Adrenal gland (tissue), 5 donors: ENCODE results near the gene FAM89B.
"Not testable (repeated sequence)": the region's sequence is repeated elsewhere in the genome, so short reads cannot be mapped to it uniquely, and the experiment has no call there.

ENCODE experiments used
- CTCF ChIP-seq, 6 experiments: fragments of 450-650 bp in 4 of 6; fragments of 200-600 bp in 2 of 6; sonication (generic) in 1 of 6; IDR thresholded peaks; 1 replicate in 5 of 6; 2 replicates in 1 of 6; pipeline versions ENCODE4 v1.5.1 to v1.8.0; 2016 to 2021; ENCODE audit warnings: antibody characterized with exemption in 6 of 6, mild to moderate bottlenecking in 2 of 6, moderate library complexity in 1 of 6
- POLR2A ChIP-seq, 2 donors: fragments of 450-650 bp; IDR thresholded peaks; one replicate each; pipeline ENCODE4 v1.6.1; 2017; ENCODE audit warnings: antibody characterized with exemption in 2 of 2, mild to moderate bottlenecking in 2 of 2, moderate library complexity in 1 of 2
- donor health status: DM: no; HTN: no; CAD: no.

GRCh38 chr11:65522718-65523630, 49.4 kb upstream of the FAM89B start:
- not testable (repeated sequence) for TF ChIP-seq CTCF, POLR2A (IDR thresholded peaks at IDR 0.05)
